ELF-1 (cell line): ENCODE results near the gene NOTUM.

Source experiments
- DNase-seq: peaks from one replicate; pipeline ENCODE4 v3.0.0-alpha.2; 2016; ENCODE audit warnings: low read depth, low spot score

Gene NOTUM

DNA sequence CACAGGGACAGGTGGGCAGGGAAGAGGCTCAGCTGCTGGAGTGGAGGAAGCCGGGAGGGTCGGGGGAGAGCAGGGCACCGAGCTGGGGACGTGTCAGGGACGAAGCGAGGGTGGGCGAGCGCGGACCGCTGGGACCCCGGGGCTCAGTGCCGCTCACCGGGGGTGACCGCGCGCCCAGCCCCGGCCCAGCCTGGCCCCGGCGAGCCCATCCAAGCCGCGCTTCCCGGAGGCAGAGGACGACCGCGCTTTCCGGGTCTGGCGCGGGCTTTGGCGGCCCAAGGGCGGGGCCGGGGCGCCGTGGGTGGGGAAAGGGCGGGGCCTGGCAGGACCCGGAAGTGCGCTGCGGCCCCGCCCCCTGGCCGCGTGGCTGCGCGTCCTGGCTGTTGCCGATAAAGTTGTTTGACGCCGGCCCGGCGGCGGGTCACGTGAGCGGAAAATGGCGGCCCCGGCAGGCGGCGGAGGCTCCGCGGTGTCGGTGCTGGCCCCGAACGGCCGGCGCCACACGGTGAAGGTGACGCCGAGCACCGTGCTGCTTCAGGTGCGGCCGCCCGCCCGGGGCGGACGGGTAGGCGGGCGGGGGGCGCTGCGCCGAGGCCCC, 16.3 kb upstream of the NOTUM start, which contains the start of gene ASPSCR1:
Gene ASPSCR1 (plus strand): TSS at position 419 of the 598 bp plus-strand sequence. CDS start 18 bp downstream, at position 437.
- DNase-seq: peak; percentile 91

GRCh38 chr17:81976332-81977210, 15.6 kb upstream of the NOTUM start:
- peak; percentile 66 for DNase-seq

GRCh38 chr17:81973432-81973831, 12.4 kb upstream of the NOTUM start:
- DNase-seq: no peak

DNA sequence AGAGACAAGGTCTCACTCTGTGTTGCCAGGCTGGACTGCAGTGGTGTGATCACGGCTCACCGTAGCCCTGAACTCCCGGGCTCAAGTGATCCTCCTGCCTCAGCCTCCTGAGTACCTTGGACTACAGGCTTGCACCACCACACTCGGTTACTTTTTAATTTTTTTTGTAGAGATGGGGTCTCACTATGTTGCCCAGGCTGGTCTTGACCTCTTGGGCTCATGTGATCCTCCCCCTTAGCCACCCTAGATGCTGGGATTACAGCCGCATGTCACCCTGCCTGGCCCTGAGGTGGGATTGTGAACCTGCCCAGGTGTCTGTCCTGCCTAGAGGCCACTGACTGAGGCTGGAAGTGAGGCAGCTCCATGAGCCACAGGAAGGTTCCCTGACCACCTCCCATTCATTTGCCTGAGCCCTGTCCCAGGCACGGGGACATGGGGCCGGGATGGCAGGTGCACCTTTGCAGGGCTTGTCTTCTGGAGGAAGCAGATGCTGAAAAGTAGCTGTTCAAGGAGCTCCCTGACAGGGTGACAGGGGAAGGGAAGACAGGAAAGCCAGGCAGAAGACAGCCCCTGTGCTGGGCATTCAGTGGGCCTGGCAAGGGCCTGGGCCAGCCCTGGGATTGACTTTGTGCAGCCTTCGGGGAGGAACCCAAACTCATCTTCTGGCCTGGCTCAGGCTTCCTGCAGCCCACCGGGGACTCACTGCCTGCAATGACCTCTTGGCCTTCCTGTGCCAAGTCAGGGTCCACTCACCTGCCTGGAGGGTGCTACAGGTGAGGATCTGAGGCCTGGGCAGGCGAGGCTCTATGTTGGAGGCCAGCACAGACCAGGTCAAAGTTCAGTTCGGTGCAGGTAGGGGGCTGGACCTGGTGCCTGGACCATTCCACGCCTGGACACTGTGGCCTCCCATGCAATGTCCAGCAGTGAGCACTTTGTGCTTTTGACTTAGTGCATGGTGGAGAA, 8.1 kb upstream of the NOTUM start:
- DNase-seq: no peak

GRCh38 chr17:81968396-81968745, 7.4 kb upstream of the NOTUM start:
- no peak for DNase-seq

GRCh38 chr17:81967533-81968395, 6.8 kb upstream of the NOTUM start:
- DNase-seq: peak; percentile 97

- DNase-seq: no peak
Observed at GRCh38 chr17:81967244-81967532, 6.2 kb upstream of the NOTUM start.

DNA sequence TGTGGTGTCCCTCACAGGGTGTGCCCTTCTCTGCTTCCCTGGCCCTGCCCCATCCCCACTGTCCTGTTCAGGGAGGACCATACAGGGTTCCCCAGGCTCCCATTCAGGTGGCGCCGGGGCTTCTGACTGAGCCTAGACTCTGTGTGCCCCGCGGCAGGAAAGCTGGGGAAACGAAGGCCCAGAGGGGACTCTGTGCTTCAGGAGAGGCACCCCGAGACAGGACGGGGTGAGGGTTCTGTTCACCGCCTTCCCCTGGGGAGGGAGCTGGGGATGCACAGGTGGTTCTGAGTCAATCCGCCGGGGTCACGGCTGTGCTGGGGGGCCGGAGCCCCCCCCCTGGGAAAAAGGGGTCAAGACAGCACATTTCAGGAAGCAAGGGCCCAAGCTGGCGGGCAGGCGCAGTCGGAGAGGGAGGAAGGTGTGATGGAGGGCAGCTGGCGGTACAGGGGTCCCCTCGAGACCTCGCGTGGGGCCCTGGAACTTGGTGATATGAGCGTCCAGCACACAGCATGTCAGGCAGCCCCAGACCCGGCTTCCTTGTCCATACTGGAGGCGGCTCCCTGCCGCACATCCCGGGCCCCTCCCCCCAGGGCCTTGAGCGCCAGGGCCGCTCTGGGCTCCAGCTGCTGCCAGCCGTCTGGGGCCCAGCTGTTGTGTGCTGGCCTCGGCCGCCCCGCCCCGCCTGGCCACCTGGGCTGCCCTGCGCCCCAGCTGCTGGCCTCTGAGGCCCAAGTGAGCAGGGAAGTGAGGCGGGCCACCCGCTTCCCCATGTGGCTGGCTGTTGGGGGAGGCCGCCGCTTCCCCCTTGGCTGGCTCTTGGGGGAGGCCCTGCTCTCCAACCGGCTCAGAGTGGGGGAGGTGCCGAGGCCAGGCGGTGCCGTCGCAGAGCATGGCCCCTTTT, 5.6 kb upstream of the NOTUM start:
- peak; percentile 77 for DNase-seq

GRCh38 chr17:81964081-81964849, 3.3 kb upstream of the NOTUM start:
- peak; percentile 10 for DNase-seq

GRCh38 chr17:81962499-81963441, 1.8 kb upstream of the NOTUM start:
- no peak for DNase-seq

DNA sequence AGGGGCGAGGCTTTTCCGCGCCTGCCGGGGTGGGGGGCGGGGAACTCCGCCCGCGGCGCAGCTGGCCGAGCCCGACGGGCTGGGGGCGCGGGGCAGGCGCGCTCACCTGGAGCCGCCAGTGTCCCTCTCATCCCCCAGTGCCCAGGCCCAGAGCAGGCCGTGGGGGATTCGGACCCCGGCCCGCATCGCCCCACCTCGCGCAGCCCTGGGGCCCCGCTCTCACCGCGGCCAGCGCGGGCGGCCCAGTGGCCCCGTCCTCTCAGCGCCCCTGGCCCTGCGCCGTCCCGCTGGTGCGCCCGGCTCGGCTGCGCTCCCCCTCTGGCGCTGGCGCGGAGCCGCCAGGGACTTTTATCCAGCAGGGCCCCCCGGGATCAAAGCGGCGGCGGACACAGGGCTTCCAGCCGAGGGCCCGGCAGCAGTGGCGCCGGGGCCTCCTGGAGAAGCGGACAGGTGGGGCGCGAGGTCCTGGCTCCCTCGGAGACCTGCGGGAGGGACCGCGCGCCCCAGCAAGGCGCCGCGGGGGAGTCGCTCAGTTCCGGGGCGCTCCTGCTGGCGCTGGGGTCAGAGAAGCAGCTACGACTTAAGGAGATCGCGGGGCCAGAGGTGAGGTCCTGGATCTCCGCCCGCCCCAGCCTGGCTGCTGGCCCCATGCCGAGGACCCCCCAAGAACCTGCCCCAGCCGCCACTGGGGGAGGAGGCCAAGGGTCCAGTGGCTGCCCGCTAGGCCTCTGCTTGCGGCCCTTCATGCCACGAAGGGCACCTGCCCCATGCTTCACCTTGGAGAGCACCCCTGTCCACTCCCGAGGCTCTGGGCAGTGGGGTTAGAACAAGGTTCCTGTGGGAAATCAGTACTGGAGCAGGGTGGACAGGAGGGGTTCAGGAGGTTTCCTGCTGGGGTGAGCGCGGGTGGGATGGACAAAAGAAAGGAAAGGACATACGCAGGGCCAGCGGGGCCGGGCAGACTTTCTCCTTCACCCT, 823 bp upstream of the NOTUM start:
- peak; percentile 37 for DNase-seq

GRCh38 chr17:81960130-81960958, 643 bp downstream of the NOTUM start:
- DNase-seq: peak; percentile 40

- DNase-seq: peak; percentile 75
Observed at GRCh38 chr17:81959362-81960129, 1.4 kb downstream of the NOTUM start.

- no peak for DNase-seq
Observed at GRCh38 chr17:81958633-81959342, 2.2 kb downstream of the NOTUM start.
